CD4-positive, alpha-beta T cell (primary cell): Measurements from ENCODE around the gene OTOA. TPM values are rescaled to one million over a fixed set of nuclear protein-coding genes. Genes with fewer than 3 reads are reported as not detected.
A peak's percentile ranks its signal among the peaks of the same experiment; 100 is the strongest.

Experiments
- ATAC-seq: fragments of 200-7000 bp; cut with Tn5 transposase; one replicate; pipeline ENCODE4 v1.10.0; 2022; ENCODE audit warnings: mild to moderate bottlenecking; ENCODE audit not compliant: poor library complexity
- CTCF ChIA-PET: fragments of 350-600 bp; sonication (Branson Sonifier 250); formaldehyde crosslinking; loops from one replicate; lab custom pipeline; 2021; ENCODE audit warnings: antibody characterized with exemption, inconsistent platforms; lab: Charles Lee
- POLR2A ChIA-PET: fragments of 350-600 bp; sonication (Branson Sonifier 250); formaldehyde crosslinking; loops from one replicate; lab custom pipeline; 2021; ENCODE audit warnings: antibody characterized with exemption, inconsistent platforms; lab: Charles Lee
- DNase-seq, 14 experiments: peaks; one replicate each; pipeline ENCODE4 v3.0.0-alpha.2; 2013 to 2020; ENCODE audit warnings: mixed read lengths in 2 of 14
- H3K27ac ChIP-seq, 2 donors: one replicate each; pipeline versions ENCODE4 v1.5.1 to v1.7.0; 2013; ENCODE audit warnings: low read length in 2 of 2, low read depth in 1 of 2, mild to moderate bottlenecking in 1 of 2
- H3K27me3 ChIP-seq, 2 experiments: 1 replicate in 1 of 2; 2 replicates in 1 of 2; pipeline versions ENCODE4 v1.6.1 to v1.7.0; 2013; ENCODE audit warnings: low read length in 2 of 2, control low read depth in 1 of 2, mild to moderate bottlenecking in 1 of 2, moderate library complexity in 1 of 2; ENCODE audit not compliant: insufficient read depth in 2 of 2, control insufficient read depth in 1 of 2
- H3K36me3 ChIP-seq: one replicate; pipeline ENCODE4 v1.6.1; 2013; ENCODE audit warnings: low read length, control low read depth; ENCODE audit not compliant: insufficient read depth
- H3K4me1 ChIP-seq: one replicate; pipeline ENCODE4 v1.6.1; 2013; ENCODE audit warnings: low read length, control low read depth; ENCODE audit not compliant: insufficient read depth
- H3K4me3 ChIP-seq: one replicate; pipeline ENCODE4 v1.5.1; 2013; ENCODE audit warnings: mild to moderate bottlenecking, low read length, moderate library complexity
- H3K9me3 ChIP-seq, 2 experiments: 1 replicate in 1 of 2; 2 replicates in 1 of 2; pipeline versions ENCODE4 v1.6.1 to v1.7.0; 2013; ENCODE audit warnings: low read length in 2 of 2, mild to moderate bottlenecking in 2 of 2, control low read depth in 1 of 2, moderate library complexity in 1 of 2; ENCODE audit not compliant: control insufficient read depth in 1 of 2, insufficient read depth in 1 of 2
- H3K27ac Mint-ChIP-seq: one replicate; pipeline ENCODE4 v1.8.0; 2020; ENCODE audit warnings: mixed read lengths
- H3K27me3 Mint-ChIP-seq: one replicate; pipeline ENCODE4 v1.8.0; 2021; ENCODE audit warnings: mixed read lengths
- H3K36me3 Mint-ChIP-seq: one replicate; pipeline ENCODE4 v1.8.0; 2021; ENCODE audit warnings: low read depth, mixed read lengths
- H3K4me1 Mint-ChIP-seq: one replicate; pipeline ENCODE4 v1.8.0; 2021; ENCODE audit warnings: low read depth, mixed read lengths
- H3K4me3 Mint-ChIP-seq: one replicate; pipeline ENCODE4 v1.8.0; 2020; ENCODE audit warnings: mild to moderate bottlenecking, mixed read lengths
- H3K9me3 Mint-ChIP-seq: one replicate; pipeline ENCODE4 v1.8.0; 2020; ENCODE audit warnings: mixed read lengths
- CTCF ChIP-seq: fragments of 200-600 bp; IDR thresholded peaks from one replicate; pipeline ENCODE4 v1.8.0; 2022; ENCODE audit warnings: antibody characterized with exemption, mild to moderate bottlenecking
- intact Hi-C, 2 experiments: fragments of 100-400 bp; cut with DNase I in 1 of 2; cut with micrococcal nuclease in 1 of 2; formaldehyde crosslinking; loops; one replicate each; pipeline versions ENCODE4 v1.15.1 to v1.9.0; 2023 to 2025; cut with DNase I, micrococcal nuclease
- total RNA-seq, 174 experiments: library from RNA in 2 of 174; stranded (reverse) in 2 of 174; gene quantifications; one replicate each; pipeline ENCODE4 v1.2.3 and lab custom pipeline; 2021 to 2026

Gene OTOA
- total RNA-seq, 2 experiments from 2014 or later: 0.19 TPM; not detected in 1

- Histone ChIP-seq H3K27me3 (no peaks in the 10 kb centered on the region), H3K4me1 (peaks cover 48% of the 10 kb centered on the region), H3K4me3 (peak overlapping the region; percentile 19), H3K27ac (no peak overlapping the region), H3K36me3 (peaks cover 15% of the 10 kb centered on the region), H3K9me3 (no peaks in the 10 kb centered on the region)
- Mint-ChIP-seq H3K27me3 (no peaks in the 10 kb centered on the region), H3K27ac (peak overlapping the region; percentile 47), H3K36me3 (peaks cover 28% of the 10 kb centered on the region), H3K4me3 (no peak overlapping the region), H3K9me3 (no peaks in the 10 kb centered on the region), H3K4me1 (peaks cover 42% of the 10 kb centered on the region)
- CTCF ChIA-PET: no interaction called here
- ATAC-seq: no peak
- POLR2A ChIA-PET: no interaction called here
- intact Hi-C loops: no loop called here
- DNase-seq: no peak
- TF ChIP-seq CTCF: no peak
Observed at GRCh38 chr16:21651515-21651914, 12.3 kb upstream of the OTOA start.

DNA sequence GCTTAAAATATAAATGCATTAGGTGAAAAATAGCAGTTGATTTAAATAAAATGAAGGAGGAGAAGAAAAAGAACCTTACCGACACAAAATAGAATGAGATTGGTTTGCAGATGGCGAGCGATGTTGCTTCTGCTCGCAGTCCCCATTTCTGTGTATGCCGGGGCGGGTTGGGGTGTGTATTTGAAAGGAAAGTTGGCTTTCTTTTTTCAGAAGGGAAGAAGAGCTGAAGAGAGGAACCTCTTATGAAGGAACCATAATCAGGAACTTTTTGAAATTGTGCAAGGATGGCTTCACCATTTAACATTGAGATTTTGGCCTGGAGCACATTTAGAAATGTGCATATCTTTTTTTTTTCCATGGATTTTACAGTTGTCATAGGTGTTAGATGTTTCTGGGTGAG, 11.3 kb upstream of the OTOA start, which contains the start of gene IGSF6:
IGSF6 (minus strand) TSS at position 156 of the 400 bp plus-strand sequence; CDS start at position 146, 10 bp downstream.
- Mint-ChIP-seq H3K27me3 (no peaks in the 10 kb centered on the region), H3K4me1 (peaks cover 42% of the 10 kb centered on the region), H3K36me3 (peaks cover 37% of the 10 kb centered on the region), H3K9me3 (no peaks in the 10 kb centered on the region), H3K27ac (peak within 1 kb of the TSS; percentile 47), H3K4me3 (no peak within 1 kb of the TSS)
- no peak for ATAC-seq
- Histone ChIP-seq H3K4me3 (peak within 1 kb of the TSS; percentile 19), H3K9me3 (no peaks in the 10 kb centered on the region), H3K36me3 (peaks cover 17% of the 10 kb centered on the region), H3K27ac (no peak within 1 kb of the TSS), H3K27me3 (no peaks in the 10 kb centered on the region), H3K4me1 (peaks cover 42% of the 10 kb centered on the region)
- ChIA-PET CTCF (no interaction called here), POLR2A (interaction anchor here (0.6 kb wide), 1 partner anchor 447 kb away, joined by 6 read pairs; no protein-coding TSS in a partner anchor)
- intact Hi-C loops: no loop called here
- no peak for TF ChIP-seq CTCF
- DNase-seq: peak in 2 of 14 experiments; percentile 24 to 32

GRCh38 chr16:21653571-21653970, 10.2 kb upstream of the OTOA start:
- ATAC-seq (no peak), DNase-seq (peak in 1 of 14 experiments; percentile 28)
- Mint-ChIP-seq H3K27me3 (no peaks in the 10 kb centered on the region), H3K9me3 (no peaks in the 10 kb centered on the region), H3K4me3 (no peak overlapping the region), H3K36me3 (peaks cover 37% of the 10 kb centered on the region), H3K27ac (no peak overlapping the region), H3K4me1 (peaks cover 42% of the 10 kb centered on the region)
- CTCF ChIA-PET: no interaction called here
- H3K27ac ChIP-seq: no peak overlapping the region
- peaks cover 36% of the 10 kb centered on the region for H3K4me1 ChIP-seq
- H3K36me3 ChIP-seq: peaks cover 17% of the 10 kb centered on the region
- TF ChIP-seq CTCF: no peak
- intact Hi-C loops: no loop called here
- H3K27me3 ChIP-seq: no peaks in the 10 kb centered on the region
- POLR2A ChIA-PET: no interaction called here
- no peak overlapping the region for H3K4me3 ChIP-seq
- no peaks in the 10 kb centered on the region for H3K9me3 ChIP-seq
